NK-92 (cell line): Measurements from ENCODE around the gene QSOX2.
"Not testable (repeated sequence)": the region's sequence is repeated elsewhere in the genome, so short reads cannot be mapped to it uniquely, and the experiment has no call there.

Source experiments
- DNase-seq: peaks from one replicate; lab custom pipeline; 2025; ENCODE audit not compliant: unreplicated experiment; lab: John Stamatoyannopoulos, UW

The QSOX2 gene

GRCh38 chr9:136282272-136282861 lies 36.8 kb upstream of the QSOX2 start:
- no peak for DNase-seq

- DNase-seq, result no peak
Measured at GRCh38 chr9:136281421-136282271, 36.0 kb upstream of the QSOX2 start.

GRCh38 chr9:136280535-136281315 lies 35.1 kb upstream of the QSOX2 start:
- no peak for DNase-seq

GRCh38 chr9:136279471-136279870 lies 33.9 kb upstream of the QSOX2 start:
- DNase-seq, result no peak

- DNase-seq, result no peak
Measured at GRCh38 chr9:136278894-136279293, 33.3 kb upstream of the QSOX2 start.

GRCh38 chr9:136278221-136278620 lies 32.6 kb upstream of the QSOX2 start:
- DNase-seq, result no peak

GRCh38 chr9:136277746-136278145 lies 32.1 kb upstream of the QSOX2 start:
- DNase-seq, result no peak

GRCh38 chr9:136276716-136277115 lies 31.1 kb upstream of the QSOX2 start:
- DNase-seq, result no peak

GRCh38 chr9:136275655-136276429 lies 30.2 kb upstream of the QSOX2 start:
- no peak for DNase-seq

- DNase-seq, result no peak
Measured at GRCh38 chr9:136274786-136275654, 29.4 kb upstream of the QSOX2 start.

GRCh38 chr9:136273921-136274785 lies 28.5 kb upstream of the QSOX2 start:
- no peak for DNase-seq

GRCh38 chr9:136273244-136273865 lies 27.7 kb upstream of the QSOX2 start:
- DNase-seq, result no peak

- DNase-seq, result no peak
Measured at GRCh38 chr9:136270173-136270705, 24.6 kb upstream of the QSOX2 start.

GRCh38 chr9:136268735-136269134 lies 23.1 kb upstream of the QSOX2 start:
- DNase-seq, result no peak

GRCh38 chr9:136268318-136268717 lies 22.7 kb upstream of the QSOX2 start:
- no peak for DNase-seq

GRCh38 chr9:136267261-136268111 lies 21.9 kb upstream of the QSOX2 start:
- no peak for DNase-seq

GRCh38 chr9:136266641-136267040 lies 21.0 kb upstream of the QSOX2 start:
- DNase-seq, result not testable (repeated sequence)
